Vagina (tissue), 2 donors: ENCODE results near the gene PRPF19. TPM values are rescaled to one million over a fixed set of nuclear protein-coding genes. Genes with fewer than 3 reads are reported as not detected.

Source experiments
- DNase-seq, 2 donors: peaks; one replicate each; pipeline ENCODE4 v3.0.0-alpha.2; 2017; ENCODE audit errors: extremely low spot score in 2 of 2
- H3K27ac ChIP-seq: fragments of 200-600 bp; sonication (generic); one replicate; pipeline ENCODE4 v1.5.1; 2019
- H3K27me3 ChIP-seq: fragments of 200-600 bp; sonication (generic); one replicate; pipeline ENCODE4 v1.5.1; 2019
- H3K36me3 ChIP-seq, 2 donors: fragments of 200-600 bp; sonication (generic); one replicate each; pipeline ENCODE4 v1.5.1; 2017 to 2019
- H3K4me1 ChIP-seq: fragments of 200-600 bp; sonication (generic); one replicate; pipeline ENCODE4 v1.5.1; 2019
- H3K4me3 ChIP-seq, 2 donors: fragments of 200-600 bp; sonication (generic); 1 replicate in 1 of 2; 2 replicates in 1 of 2; pipeline ENCODE4 v1.5.1; 2016 to 2019
- H3K9me3 ChIP-seq: fragments of 200-600 bp; sonication (generic); one replicate; pipeline ENCODE4 v1.5.1; 2019
- POLR2A ChIP-seq, 2 donors: fragments of 450-650 bp; IDR thresholded peaks; one replicate each; pipeline ENCODE4 v1.6.1; 2017; ENCODE audit warnings: antibody characterized with exemption in 2 of 2, mild to moderate bottlenecking in 2 of 2, moderate library complexity in 2 of 2
- POLR2AphosphoS5 ChIP-seq, 2 donors: sonication (generic); formaldehyde crosslinking; IDR thresholded peaks; one replicate each; pipeline ENCODE4 v1.9.0; 2017; ENCODE audit warnings: antibody characterized with exemption in 2 of 2, mild to moderate bottlenecking in 2 of 2, low read depth in 1 of 2; ENCODE audit not compliant: insufficient read depth in 1 of 2
- intact Hi-C: fragments of 100-400 bp; cut with DNase I; formaldehyde crosslinking; loops from one replicate; pipeline ENCODE4 v1.15.1; 2023
- total RNA-seq: library from RNA; depleted of rRNA; stranded (reverse); fragments of >200 nt; gene quantifications from one replicate; pipeline ENCODE4 v1.2.3, GENCODE V29; 2016
- TF ChIP-seq, protein P1 (sequence below), 3 experiments: fragments of 450-650 bp in 2 of 3; fragments of 200-600 bp in 1 of 3; sonication (generic) in 1 of 3; IDR thresholded peaks; one replicate each; pipeline ENCODE4 v1.5.1; 2017 to 2019; ENCODE audit warnings: antibody characterized with exemption in 3 of 3, mild to moderate bottlenecking in 2 of 3, moderate library complexity in 2 of 3

Gene PRPF19
- total RNA-seq, 1 donor from 2014 or later: 54.0 TPM

DNA sequence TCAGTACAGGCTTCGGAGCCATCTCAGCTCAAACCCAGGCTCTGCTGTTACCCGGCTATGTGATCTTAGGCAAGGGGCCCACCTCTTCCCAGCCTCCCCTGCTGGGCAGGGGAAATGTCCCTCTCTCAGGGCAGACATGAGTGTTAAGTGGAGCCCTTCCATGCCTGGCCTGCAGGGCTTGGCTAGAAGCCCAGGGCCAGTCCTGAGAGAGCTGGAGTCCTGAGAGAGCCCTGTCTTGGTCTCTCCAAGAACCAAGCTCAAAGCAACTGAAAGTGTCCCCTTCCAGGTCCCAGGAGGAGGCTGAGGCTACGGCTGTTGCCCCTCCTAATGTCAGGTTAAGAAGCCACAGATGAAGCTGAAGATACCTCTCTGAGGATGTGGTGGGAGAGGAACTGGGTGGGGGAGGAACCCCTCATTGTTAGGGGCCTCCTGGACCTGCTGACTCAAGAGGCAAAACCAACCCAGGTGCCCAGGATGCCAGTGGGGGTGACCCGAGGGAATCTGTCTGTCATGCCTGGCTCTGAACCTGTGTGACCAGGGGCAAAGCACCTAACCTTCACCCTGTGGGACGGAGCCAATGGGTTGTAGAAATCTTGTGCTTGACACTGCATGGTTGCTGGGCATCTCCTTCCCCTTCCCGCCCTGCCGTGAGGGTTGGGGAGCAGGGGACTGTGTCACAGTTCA, 34.9 kb downstream of the PRPF19 start:
- TF ChIP-seq POLR2A (IDR thresholded peaks at IDR 0.05) (no peak), POLR2AphosphoS5 (IDR thresholded peaks at IDR 0.05; ENCODE audit: insufficient read depth in 1 of 2, low read depth in 1 of 2) (no peak)
- TF ChIP-seq, protein P1, sequence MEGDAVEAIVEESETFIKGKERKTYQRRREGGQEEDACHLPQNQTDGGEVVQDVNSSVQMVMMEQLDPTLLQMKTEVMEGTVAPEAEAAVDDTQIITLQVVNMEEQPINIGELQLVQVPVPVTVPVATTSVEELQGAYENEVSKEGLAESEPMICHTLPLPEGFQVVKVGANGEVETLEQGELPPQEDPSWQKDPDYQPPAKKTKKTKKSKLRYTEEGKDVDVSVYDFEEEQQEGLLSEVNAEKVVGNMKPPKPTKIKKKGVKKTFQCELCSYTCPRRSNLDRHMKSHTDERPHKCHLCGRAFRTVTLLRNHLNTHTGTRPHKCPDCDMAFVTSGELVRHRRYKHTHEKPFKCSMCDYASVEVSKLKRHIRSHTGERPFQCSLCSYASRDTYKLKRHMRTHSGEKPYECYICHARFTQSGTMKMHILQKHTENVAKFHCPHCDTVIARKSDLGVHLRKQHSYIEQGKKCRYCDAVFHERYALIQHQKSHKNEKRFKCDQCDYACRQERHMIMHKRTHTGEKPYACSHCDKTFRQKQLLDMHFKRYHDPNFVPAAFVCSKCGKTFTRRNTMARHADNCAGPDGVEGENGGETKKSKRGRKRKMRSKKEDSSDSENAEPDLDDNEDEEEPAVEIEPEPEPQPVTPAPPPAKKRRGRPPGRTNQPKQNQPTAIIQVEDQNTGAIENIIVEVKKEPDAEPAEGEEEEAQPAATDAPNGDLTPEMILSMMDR (IDR thresholded peaks at IDR 0.05): no peak
- H3K27me3 ChIP-seq: no peaks in the 10 kb centered on the region
- H3K36me3 ChIP-seq: no peaks in the 10 kb centered on the region
- H3K9me3 ChIP-seq: no peaks in the 10 kb centered on the region
- no peak for DNase-seq
- no peak overlapping the region for H3K4me3 ChIP-seq
- peak overlapping the region; percentile 39 for H3K27ac ChIP-seq
- peaks cover 24% of the 10 kb centered on the region for H3K4me1 ChIP-seq
- intact Hi-C loops: no loop called here

DNA sequence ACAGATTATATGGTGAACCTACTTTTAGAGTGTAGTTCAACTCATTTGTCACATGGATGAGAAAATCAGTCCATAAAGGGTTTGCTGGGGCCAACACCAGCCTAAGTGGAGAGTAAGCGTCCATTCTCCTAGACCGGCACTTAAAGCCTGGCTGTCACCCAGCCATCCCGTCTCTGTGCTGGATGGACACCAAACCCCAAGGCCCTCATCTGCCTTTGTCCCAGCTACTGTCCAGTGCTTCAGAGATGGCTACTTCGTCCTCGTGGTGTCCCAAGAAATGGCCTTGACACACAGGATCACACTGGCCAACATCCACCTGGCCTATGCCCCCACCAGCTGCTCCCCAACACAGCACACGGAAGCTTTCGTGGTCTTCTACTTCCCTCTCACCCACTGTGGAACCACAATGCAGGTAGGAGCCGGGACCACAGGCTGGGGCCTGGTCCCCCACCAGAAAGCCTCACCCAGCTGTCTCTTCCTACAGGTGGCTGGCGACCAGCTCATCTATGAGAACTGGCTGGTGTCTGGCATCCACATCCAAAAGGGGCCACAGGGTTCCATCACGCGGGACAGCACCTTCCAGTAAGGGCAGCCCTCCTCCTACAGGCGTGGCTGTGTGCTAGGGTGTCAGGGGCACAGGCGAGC, 35.5 kb downstream of the PRPF19 start:
- Histone ChIP-seq H3K4me3 (no peak overlapping the region), H3K27ac (peak overlapping the region; percentile 39), H3K4me1 (peaks cover 24% of the 10 kb centered on the region), H3K27me3 (no peaks in the 10 kb centered on the region), H3K9me3 (no peaks in the 10 kb centered on the region), H3K36me3 (no peaks in the 10 kb centered on the region)
- no peak for DNase-seq
- intact Hi-C loops: no loop called here
- TF ChIP-seq POLR2A (IDR thresholded peaks at IDR 0.05): no peak
- TF ChIP-seq, protein P1 (IDR thresholded peaks at IDR 0.05): no peak
- no peak for TF ChIP-seq POLR2AphosphoS5 (IDR thresholded peaks at IDR 0.05; ENCODE audit: insufficient read depth in 1 of 2, low read depth in 1 of 2)

- Histone ChIP-seq H3K4me3 (no peak overlapping the region), H3K27me3 (no peaks in the 10 kb centered on the region), H3K4me1 (peaks cover 24% of the 10 kb centered on the region), H3K27ac (no peak overlapping the region), H3K36me3 (no peaks in the 10 kb centered on the region), H3K9me3 (no peaks in the 10 kb centered on the region)
- TF ChIP-seq POLR2A (IDR thresholded peaks at IDR 0.05) (no peak), POLR2AphosphoS5 (IDR thresholded peaks at IDR 0.05; ENCODE audit: insufficient read depth in 1 of 2, low read depth in 1 of 2) (no peak)
- TF ChIP-seq, protein P1 (IDR thresholded peaks at IDR 0.05): no peak
- intact Hi-C loops: no loop called here
- no peak for DNase-seq
These were observed 36.1 kb downstream of the PRPF19 start for GRCh38 chr11:60870276-60870675.

- Histone ChIP-seq H3K4me3 (no peak overlapping the region), H3K9me3 (no peaks in the 10 kb centered on the region)
- DNase-seq: no peak
These were observed 36.9 kb downstream of the PRPF19 start for GRCh38 chr11:60869451-60869825.

More at GRCh38 chr11:60869451-60869825, 36.9 kb downstream of the PRPF19 start:
- intact Hi-C loops: no loop called here
- TF ChIP-seq POLR2AphosphoS5 (IDR thresholded peaks at IDR 0.05; ENCODE audit: insufficient read depth in 1 of 2, low read depth in 1 of 2) (no peak), POLR2A (IDR thresholded peaks at IDR 0.05) (no peak)
- TF ChIP-seq, protein P1 (IDR thresholded peaks at IDR 0.05): no peak
- H3K27ac ChIP-seq: no peak overlapping the region
- no peaks in the 10 kb centered on the region for H3K36me3 ChIP-seq
- peaks cover 24% of the 10 kb centered on the region for H3K4me1 ChIP-seq
- no peaks in the 10 kb centered on the region for H3K27me3 ChIP-seq
